Neuron (in vitro differentiated cells): Measurements from ENCODE around the gene LBH.

Source experiments
- H2AFZ ChIP-seq: one replicate; pipeline ENCODE4 v1.6.1; 2013; ENCODE audit warnings: low read depth, mild to moderate bottlenecking, inconsistent platforms, low read length, moderate library complexity
- H3K27me3 ChIP-seq: one replicate; pipeline ENCODE4 v1.6.1; 2013; ENCODE audit warnings: low read length; ENCODE audit not compliant: insufficient read depth
- H3K36me3 ChIP-seq: one replicate; pipeline ENCODE4 v1.6.1; 2013; ENCODE audit warnings: low read length; ENCODE audit not compliant: insufficient read depth
- H3K4me1 ChIP-seq: one replicate; pipeline ENCODE4 v1.6.1; 2013; ENCODE audit warnings: low read length; ENCODE audit not compliant: insufficient read depth
- H3K4me3 ChIP-seq: 2 replicates; pipeline ENCODE4 v1.5.1; 2013; ENCODE audit warnings: mild to moderate bottlenecking, low read length, moderate library complexity
- H3K9me3 ChIP-seq: one replicate; pipeline ENCODE4 v1.6.1; 2013; ENCODE audit warnings: low read length

LBH gene

GRCh38 chr2:30203156-30203555 lies 28.2 kb upstream of the LBH start:
- peaks cover 8% of the 10 kb centered on the region for H3K27me3 ChIP-seq
- H3K36me3 ChIP-seq, result no peaks in the 10 kb centered on the region
- no peak overlapping the region for H2AFZ ChIP-seq
- no peak overlapping the region for H3K4me3 ChIP-seq
- no peaks in the 10 kb centered on the region for H3K9me3 ChIP-seq
- no peaks in the 10 kb centered on the region for H3K4me1 ChIP-seq

- no peaks in the 10 kb centered on the region for H3K36me3 ChIP-seq
- no peak overlapping the region for H2AFZ ChIP-seq
- peaks cover 8% of the 10 kb centered on the region for H3K27me3 ChIP-seq
- H3K4me3 ChIP-seq, result no peak overlapping the region
- H3K9me3 ChIP-seq, result no peaks in the 10 kb centered on the region
- no peaks in the 10 kb centered on the region for H3K4me1 ChIP-seq
Measured at GRCh38 chr2:30204281-30204680, 27.1 kb upstream of the LBH start.

- Histone ChIP-seq H3K27me3 (peaks cover 12% of the 10 kb centered on the region), H3K4me1 (no peaks in the 10 kb centered on the region), H2AFZ (no peak overlapping the region), H3K36me3 (no peaks in the 10 kb centered on the region), H3K4me3 (no peak overlapping the region), H3K9me3 (no peaks in the 10 kb centered on the region)
Measured at GRCh38 chr2:30205456-30205855, 25.9 kb upstream of the LBH start.

DNA sequence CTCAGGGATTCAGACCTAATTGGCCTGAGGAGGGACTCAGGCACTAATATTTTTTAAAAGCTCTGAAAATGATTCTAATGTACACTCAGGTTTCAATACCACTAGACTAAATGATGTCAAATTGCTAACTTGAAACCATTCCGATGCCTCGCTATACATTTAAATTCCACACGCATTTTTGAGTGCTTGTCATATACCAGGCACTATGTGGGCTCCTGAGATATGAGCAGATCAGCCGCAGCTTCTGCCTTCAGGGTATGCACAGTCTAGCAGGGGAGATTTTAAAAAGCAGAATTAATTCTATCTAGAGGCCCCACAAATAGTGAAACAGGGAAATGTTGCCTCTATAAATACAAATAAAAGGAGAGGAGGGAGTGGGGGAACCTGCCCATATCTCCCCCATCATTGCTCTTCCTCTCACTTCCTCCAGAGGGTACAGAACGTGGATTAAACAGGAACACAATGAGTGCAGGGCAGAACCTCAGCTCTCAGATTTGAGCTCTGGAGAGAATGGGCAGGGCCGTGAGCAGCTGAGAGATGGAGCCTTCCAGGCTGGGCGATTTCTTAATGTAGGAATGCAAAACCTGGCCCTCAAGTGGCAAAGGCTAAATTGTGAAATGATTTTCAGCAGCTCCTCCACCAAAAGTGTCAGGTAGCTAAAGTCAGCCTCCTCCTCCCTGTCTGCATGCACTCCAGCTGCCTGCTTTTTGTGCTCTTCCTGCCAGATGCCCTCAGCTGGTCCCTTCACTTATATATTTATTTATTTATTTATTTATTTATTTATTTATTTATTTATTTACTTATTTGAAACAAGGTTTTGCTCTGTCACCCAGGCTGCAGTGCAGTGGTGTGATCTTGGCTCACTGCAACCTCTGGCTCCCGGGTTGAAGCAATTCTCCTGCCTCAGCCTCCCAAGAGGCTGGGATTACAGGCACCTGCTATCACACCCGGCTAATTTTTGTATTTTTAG lies 24.6 kb upstream of the LBH start:
- H3K9me3 ChIP-seq, result no peaks in the 10 kb centered on the region
- H3K27me3 ChIP-seq, result peaks cover 12% of the 10 kb centered on the region
- no peaks in the 10 kb centered on the region for H3K4me1 ChIP-seq
- no peaks in the 10 kb centered on the region for H3K36me3 ChIP-seq
- no peak overlapping the region for H3K4me3 ChIP-seq
- H2AFZ ChIP-seq, result no peak overlapping the region

GRCh38 chr2:30208453-30208852 lies 22.9 kb upstream of the LBH start:
- no peaks in the 10 kb centered on the region for H3K4me1 ChIP-seq
- no peaks in the 10 kb centered on the region for H3K9me3 ChIP-seq
- peaks cover 10% of the 10 kb centered on the region for H3K27me3 ChIP-seq
- no peak overlapping the region for H3K4me3 ChIP-seq
- no peaks in the 10 kb centered on the region for H3K36me3 ChIP-seq
- no peak overlapping the region for H2AFZ ChIP-seq

GRCh38 chr2:30209227-30209626 lies 22.1 kb upstream of the LBH start:
- no peak overlapping the region for H3K4me3 ChIP-seq
- H2AFZ ChIP-seq, result no peak overlapping the region
- no peaks in the 10 kb centered on the region for H3K9me3 ChIP-seq
- H3K4me1 ChIP-seq, result no peaks in the 10 kb centered on the region
- H3K36me3 ChIP-seq, result no peaks in the 10 kb centered on the region
- peaks cover 10% of the 10 kb centered on the region for H3K27me3 ChIP-seq

DNA sequence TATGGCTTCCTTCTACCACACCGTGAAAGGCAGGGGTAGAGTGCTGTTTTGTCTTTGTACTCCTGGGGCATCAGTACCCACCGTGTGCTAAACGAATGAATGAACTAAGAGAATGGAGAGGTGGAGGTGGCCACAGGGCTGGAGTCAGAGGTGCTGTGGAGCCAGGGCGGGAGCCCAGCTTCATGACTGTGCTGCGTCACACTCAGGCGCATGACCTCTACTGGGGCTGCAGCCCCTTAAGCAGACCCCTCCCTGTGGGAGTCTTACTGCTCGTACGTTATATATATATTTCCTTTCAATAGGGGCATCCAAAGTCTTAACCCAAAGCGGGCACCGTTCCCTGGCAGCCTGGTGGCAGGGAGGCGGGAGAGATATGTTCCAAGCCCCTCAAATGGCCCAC lies 18.0 kb upstream of the LBH start:
- no peaks in the 10 kb centered on the region for H3K36me3 ChIP-seq

DNA sequence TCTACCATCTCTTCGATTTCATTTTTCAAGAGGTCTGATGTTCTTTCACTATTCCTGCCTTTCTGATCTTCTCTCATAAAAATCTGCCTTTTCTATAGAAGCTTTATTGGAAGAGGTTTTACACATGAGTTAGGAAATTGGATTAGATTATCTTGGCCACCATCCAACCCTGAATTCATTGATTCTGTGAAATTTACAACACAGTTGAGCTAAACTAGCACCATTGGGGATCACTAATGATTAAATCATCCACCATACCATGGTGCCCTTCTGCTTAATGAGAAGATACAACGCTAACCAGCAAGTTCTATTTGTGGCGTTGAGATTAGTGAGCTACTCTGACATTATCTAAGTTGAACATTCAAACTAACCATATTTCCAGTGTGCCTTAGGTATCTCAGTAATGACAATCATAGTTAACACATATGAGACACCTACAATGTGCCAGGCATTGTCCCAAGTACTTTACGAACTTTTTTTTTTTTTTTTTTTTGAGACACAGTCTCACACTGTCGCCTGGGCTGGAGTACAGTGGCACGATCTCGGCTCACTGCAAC lies 17.3 kb upstream of the LBH start:
- Histone ChIP-seq H3K4me3 (no peak overlapping the region), H3K36me3 (no peaks in the 10 kb centered on the region), H3K9me3 (no peaks in the 10 kb centered on the region), H3K27me3 (peaks cover 11% of the 10 kb centered on the region), H3K4me1 (no peaks in the 10 kb centered on the region), H2AFZ (no peak overlapping the region)

More for the DNA sequence above, 18.0 kb upstream of the LBH start:
- H2AFZ ChIP-seq, result no peak overlapping the region
- H3K9me3 ChIP-seq, result no peaks in the 10 kb centered on the region
- no peak overlapping the region for H3K4me3 ChIP-seq
- H3K27me3 ChIP-seq, result peaks cover 7% of the 10 kb centered on the region
- H3K4me1 ChIP-seq, result no peaks in the 10 kb centered on the region

DNA sequence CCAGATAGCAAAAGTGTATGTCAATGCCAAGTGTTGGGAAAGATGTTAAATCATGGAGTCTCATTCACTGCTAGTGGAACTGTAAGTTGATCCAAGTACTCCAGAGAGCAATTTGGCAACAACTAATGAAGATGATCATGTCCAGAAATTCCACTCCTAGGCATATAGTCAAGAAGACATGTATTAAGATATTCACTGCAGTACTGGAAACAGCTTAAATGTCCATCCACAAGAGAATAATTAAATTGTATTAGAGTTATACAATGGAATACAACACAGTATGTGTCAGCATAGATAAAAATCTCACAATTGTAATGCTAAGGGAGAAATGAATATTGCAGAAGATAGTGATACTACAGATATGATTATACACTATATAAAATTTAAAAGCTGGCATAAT lies 15.2 kb upstream of the LBH start:
- no peak overlapping the region for H2AFZ ChIP-seq
- H3K9me3 ChIP-seq, result no peaks in the 10 kb centered on the region
- H3K4me1 ChIP-seq, result no peaks in the 10 kb centered on the region
- H3K4me3 ChIP-seq, result no peak overlapping the region
- no peaks in the 10 kb centered on the region for H3K36me3 ChIP-seq
- peaks cover 14% of the 10 kb centered on the region for H3K27me3 ChIP-seq

- Histone ChIP-seq H3K36me3 (no peaks in the 10 kb centered on the region), H3K4me3 (no peak overlapping the region), H3K27me3 (peaks cover 22% of the 10 kb centered on the region), H3K9me3 (no peaks in the 10 kb centered on the region), H3K4me1 (no peaks in the 10 kb centered on the region), H2AFZ (no peak overlapping the region)
Measured at GRCh38 chr2:30217644-30218337, 13.5 kb upstream of the LBH start.

DNA sequence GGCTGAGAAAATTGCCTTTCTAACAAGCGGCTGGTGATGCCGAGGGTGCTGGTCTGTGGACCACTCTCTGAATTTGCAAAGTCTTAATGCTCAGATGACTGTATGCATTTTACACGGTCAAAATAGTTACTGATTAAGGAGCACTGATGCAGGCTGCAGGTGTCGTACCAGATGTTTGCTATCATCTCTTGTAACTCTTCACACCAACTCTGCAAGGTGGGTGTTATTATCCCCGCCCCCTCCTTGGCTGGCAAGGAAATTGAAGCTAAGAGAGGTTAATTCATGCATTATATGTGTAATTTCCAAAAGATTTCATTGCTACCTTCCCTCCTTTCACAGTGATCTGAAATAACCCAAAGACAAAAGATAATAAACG lies 13.0 kb upstream of the LBH start:
- H3K27me3 ChIP-seq, result peaks cover 22% of the 10 kb centered on the region
- H3K9me3 ChIP-seq, result no peaks in the 10 kb centered on the region
- H2AFZ ChIP-seq, result no peak overlapping the region
- no peak overlapping the region for H3K4me3 ChIP-seq
- no peaks in the 10 kb centered on the region for H3K36me3 ChIP-seq
- H3K4me1 ChIP-seq, result no peaks in the 10 kb centered on the region

DNA sequence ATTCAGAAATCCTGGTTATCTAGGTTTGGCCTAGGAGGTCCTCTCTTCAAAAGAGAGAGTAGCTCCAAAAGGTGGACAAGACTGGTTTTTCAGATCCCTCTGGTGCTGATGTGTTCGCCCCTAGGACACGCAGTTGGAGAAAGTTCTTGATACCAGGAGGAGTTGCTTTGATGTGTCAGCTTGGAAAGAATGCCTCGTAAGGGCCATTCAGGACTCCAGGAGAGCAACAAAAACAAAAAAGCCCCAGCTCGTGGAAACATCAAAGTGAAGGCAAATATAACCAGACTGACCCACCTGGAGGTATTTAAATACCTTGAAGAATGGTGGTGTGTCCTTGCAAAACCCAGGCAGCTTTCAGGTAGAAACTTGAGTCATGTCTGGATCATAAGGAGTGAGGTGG lies 12.5 kb upstream of the LBH start:
- H3K9me3 ChIP-seq, result no peaks in the 10 kb centered on the region
- H3K4me3 ChIP-seq, result no peak overlapping the region
- no peaks in the 10 kb centered on the region for H3K4me1 ChIP-seq
- H3K27me3 ChIP-seq, result peaks cover 24% of the 10 kb centered on the region
- H3K36me3 ChIP-seq, result no peaks in the 10 kb centered on the region
- no peak overlapping the region for H2AFZ ChIP-seq
